ENCODE measurements around the gene ZNF519. TPM values are rescaled to one million over a fixed set of nuclear protein-coding genes. Genes with fewer than 3 reads are reported as not detected.
"Not testable (repeated sequence)": the region's sequence is repeated elsewhere in the genome, so short reads cannot be mapped to it uniquely, and the experiment has no call there.

ZNF519 gene
- total RNA-seq (10 to 100 TPM; 13.6 to 15.4 TPM), polyA plus RNA-seq (1 to 10 TPM; 3.5 to 4.6 TPM)

DNA sequence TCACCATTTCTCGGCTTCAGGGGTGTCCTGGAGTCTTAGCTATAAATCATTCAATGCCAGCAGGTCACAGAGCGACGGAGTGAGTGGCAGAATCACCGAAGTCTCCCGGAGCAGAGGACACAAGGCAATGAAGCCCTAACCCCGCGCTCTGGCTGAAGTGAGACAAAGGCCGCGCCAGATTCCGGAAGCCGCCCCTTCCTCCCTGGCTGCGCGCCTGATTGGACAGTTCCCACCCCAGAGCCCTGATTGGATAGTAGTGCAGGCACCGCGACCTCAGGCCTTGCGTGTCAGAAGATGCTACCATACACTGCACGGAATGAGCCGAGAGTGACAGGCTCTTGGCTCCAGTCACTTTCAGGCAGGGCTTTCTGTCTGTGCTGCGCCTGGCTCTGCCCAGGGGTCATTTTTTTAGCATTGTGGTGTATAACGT lies at the start of gene ZNF519:
Gene ZNF519, minus strand, starts transcription at position 165 of the 430 bp plus-strand sequence. Its CDS starts 158 bp downstream, at position 7.
- Histone ChIP-seq H3K4me3 (ENCODE audit: low read length in 2 of 2) (peak within 1 kb of the TSS in 1 of 2 donors; percentile 67), H3K27ac (ENCODE audit: low read depth, low read length) (peak within 1 kb of the TSS; percentile 40)
- H3K27me3 Mint-ChIP-seq; H3K27me3 ChIP-seq (ENCODE audit: insufficient read depth, low read length); CTCF ChIA-PET (ENCODE audit: partially characterized antibody); H3K4me1 ChIP-seq (ENCODE audit: insufficient read depth, low read length); H3K9me3 ChIP-seq (ENCODE audit: control insufficient read depth in 1 of 2, low read length in 2 of 2); H3K36me3 ChIP-seq (ENCODE audit: insufficient read depth, low read length); H3K9me3 Mint-ChIP-seq; H3K36me3 Mint-ChIP-seq; POLR2A ChIA-PET (ENCODE audit: partially characterized antibody): not testable (repeated sequence)
- Mint-ChIP-seq H3K4me3 (peak within 1 kb of the TSS; percentile 92 to 96 (median 94)), H3K27ac (peak within 1 kb of the TSS; percentile 90 to 95 (median 93)), H3K4me1 (peaks cover 11 to 29% (median 15%) of the 10 kb centered on the region in 4 donors)
- peak; percentile 88 to 92 (median 90) for DNase-seq
- intact Hi-C loops (cut with micrococcal nuclease): loop anchor here (10.0 kb wide), 1 partner anchor 1757 kb away; the partner anchor contains the start of gene AFG3L2

DNA sequence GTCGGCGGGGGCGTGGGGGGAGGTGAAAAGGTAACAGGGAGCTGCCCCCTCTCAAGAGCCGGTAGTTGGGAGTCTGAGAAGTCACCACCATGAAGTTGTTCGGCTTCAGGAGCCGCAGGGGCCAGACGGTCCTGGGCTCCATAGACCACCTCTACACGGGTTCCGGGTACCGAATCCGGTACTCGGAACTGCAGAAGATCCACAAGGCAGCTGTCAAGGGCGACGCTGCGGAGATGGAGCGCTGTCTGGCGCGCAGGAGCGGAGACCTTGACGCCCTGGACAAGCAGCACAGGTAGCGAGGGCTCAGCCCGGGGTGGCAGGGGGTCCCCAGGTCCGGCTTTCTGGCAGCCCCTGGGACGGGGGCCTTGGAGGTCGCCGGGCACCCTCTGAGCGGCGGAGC lies 47.1 kb upstream of the ZNF519 start:
- Mint-ChIP-seq H3K36me3 (peaks cover 0 to 3% of the 10 kb centered on the region in 2 donors), H3K27ac (peak overlapping the region; percentile 48 to 87 (median 76)), H3K4me1 (peaks cover 3 to 15% (median 9%) of the 10 kb centered on the region in 4 donors), H3K9me3 (no peaks in the 10 kb centered on the region), H3K4me3 (peak overlapping the region; percentile 88 to 94 (median 92)), H3K27me3 (no peaks in the 10 kb centered on the region)
- DNase-seq: peak in 3 of 5 donors; percentile 11 to 34 (median 12)
- Histone ChIP-seq H3K4me3 (ENCODE audit: low read length in 2 of 2) (peak overlapping the region in 1 of 2 donors; percentile 49), H3K27ac (ENCODE audit: low read depth, low read length) (no peak overlapping the region), H3K4me1 (ENCODE audit: insufficient read depth, low read length) (no peaks in the 10 kb centered on the region), H3K27me3 (ENCODE audit: insufficient read depth, low read length) (no peaks in the 10 kb centered on the region), H3K36me3 (ENCODE audit: insufficient read depth, low read length) (no peaks in the 10 kb centered on the region), H3K9me3 (ENCODE audit: control insufficient read depth in 1 of 2, low read length in 2 of 2) (no peaks in the 10 kb centered on the region)
- ChIA-PET CTCF (ENCODE audit: partially characterized antibody) (interaction anchor here (1.9 kb wide), 1 partner anchor 355 kb away, joined by 4 read pairs; the partner anchor contains the start of gene MC5R), POLR2A (ENCODE audit: partially characterized antibody) (no interaction called here)
- intact Hi-C loops (cut with micrococcal nuclease): loop anchor here (5.0 kb wide), 1 partner anchor 238 kb away; no protein-coding TSS in a partner anchor

DNA sequence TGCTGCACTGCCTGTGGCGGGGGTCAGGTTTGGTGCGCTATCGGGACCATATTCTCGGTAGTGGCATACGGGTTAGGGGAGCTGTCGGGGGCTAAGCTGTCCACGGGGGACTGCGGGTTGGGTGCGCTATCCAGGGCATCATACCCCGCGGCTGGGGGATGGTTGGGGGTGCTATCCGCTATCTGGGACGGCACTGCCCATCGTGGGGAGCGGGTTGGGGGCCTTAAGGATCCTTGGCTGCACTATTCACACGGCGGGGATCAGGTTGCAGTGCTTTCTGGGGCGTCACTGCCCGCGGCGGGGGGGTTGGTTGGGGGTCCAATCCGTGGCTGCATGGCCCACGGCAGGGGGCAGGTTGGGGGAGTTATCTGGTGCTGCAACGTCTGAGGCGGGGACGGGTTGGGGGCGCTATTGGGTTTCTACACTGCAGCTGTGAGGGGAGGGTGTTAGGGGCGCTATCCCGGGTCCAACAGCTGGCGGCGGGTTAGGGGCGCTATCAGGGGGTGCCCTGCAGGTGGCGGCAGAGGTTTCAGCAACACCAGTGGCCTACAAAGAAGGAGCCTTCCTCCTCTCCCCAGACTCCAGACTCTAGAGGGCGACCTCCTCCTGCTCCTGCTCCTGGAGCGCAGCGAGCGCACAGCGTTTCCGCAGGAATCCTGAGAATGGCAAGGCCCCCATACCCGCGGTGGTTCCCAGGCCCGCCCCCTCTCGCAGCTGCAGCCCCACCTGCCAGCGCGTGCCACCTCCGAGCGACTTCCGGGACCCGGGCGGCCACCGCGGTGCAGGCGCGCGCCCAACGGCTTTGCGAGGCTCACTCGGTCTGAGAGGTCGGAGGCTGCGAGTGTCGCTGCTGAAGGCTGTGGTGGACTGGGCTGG lies 46.3 kb upstream of the ZNF519 start:
- H3K4me3 ChIP-seq (ENCODE audit: low read length in 2 of 2): peak overlapping the region in 1 of 2 donors; percentile 49
- H3K36me3 Mint-ChIP-seq; H3K27me3 Mint-ChIP-seq; H3K9me3 ChIP-seq (ENCODE audit: control insufficient read depth in 1 of 2, low read length in 2 of 2); H3K4me1 ChIP-seq (ENCODE audit: insufficient read depth, low read length); H3K9me3 Mint-ChIP-seq; H3K36me3 ChIP-seq (ENCODE audit: insufficient read depth, low read length); H3K27ac ChIP-seq (ENCODE audit: low read depth, low read length); H3K27me3 ChIP-seq (ENCODE audit: insufficient read depth, low read length); POLR2A ChIA-PET (ENCODE audit: partially characterized antibody): not testable (repeated sequence)
- Mint-ChIP-seq H3K27ac (peak overlapping the region; percentile 48 to 87 (median 76)), H3K4me3 (peak overlapping the region; percentile 88 to 94 (median 92)), H3K4me1 (peaks cover 3 to 15% (median 9%) of the 10 kb centered on the region in 4 donors)
- CTCF ChIA-PET (ENCODE audit: partially characterized antibody): interaction anchor here (1.9 kb wide), 1 partner anchor 354 kb away, joined by 4 read pairs; the partner anchor contains the start of gene MC5R
- intact Hi-C loops (cut with micrococcal nuclease): loop anchor here (5.0 kb wide), 1 partner anchor 239 kb away; no protein-coding TSS in a partner anchor
- DNase-seq: peak; percentile 75 to 83 (median 76)

DNA sequence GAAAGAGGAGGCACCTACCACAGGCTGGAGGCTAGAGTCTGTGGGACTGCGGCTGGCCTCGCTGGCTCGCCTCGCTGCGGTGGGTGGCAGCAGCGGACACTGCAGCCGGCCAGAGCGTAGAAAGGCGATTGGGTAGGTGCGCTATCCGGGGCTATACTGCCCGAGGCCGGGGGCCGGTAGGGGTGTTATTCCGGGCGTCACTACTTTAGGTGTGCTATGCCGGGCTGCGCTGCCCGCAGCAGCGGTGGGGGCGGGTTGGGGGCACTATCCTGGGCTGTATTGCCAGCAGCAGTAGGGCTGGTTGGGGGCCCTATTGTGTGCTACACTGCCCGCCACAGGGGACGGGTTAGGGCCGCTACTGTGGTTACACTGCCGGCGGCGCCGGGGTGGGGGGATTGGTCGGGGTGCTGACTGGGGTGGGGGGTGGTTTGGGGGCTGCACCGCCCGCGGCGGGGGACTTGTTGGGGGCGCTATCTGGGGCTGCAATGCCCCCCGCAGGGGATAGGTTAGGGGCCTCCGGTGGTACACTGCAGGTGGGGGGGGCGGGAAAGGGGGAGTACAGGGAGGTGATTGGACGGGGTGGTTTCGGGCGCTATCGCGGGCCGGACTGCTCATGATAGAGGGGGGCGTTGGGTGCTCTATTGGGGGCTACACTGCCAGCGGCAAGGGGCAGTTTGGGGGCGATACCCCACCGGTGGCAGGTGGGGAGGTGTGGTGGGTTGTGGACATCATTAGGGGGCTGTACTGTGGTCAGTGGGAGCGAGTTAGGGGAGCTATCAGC lies 45.5 kb upstream of the ZNF519 start:
- Mint-ChIP-seq H3K4me1 (peaks cover 3 to 15% (median 9%) of the 10 kb centered on the region in 4 donors), H3K4me3 (peak overlapping the region in 4 of 8 donors; percentile 15 to 93 (median 89)), H3K27ac (peak overlapping the region in 1 of 7 donors; percentile 6)
- H3K4me1 ChIP-seq (ENCODE audit: insufficient read depth, low read length); H3K27ac ChIP-seq (ENCODE audit: low read depth, low read length); H3K36me3 Mint-ChIP-seq; H3K4me3 ChIP-seq (ENCODE audit: low read length in 2 of 2); POLR2A ChIA-PET (ENCODE audit: partially characterized antibody); H3K9me3 Mint-ChIP-seq; H3K27me3 ChIP-seq (ENCODE audit: insufficient read depth, low read length); H3K27me3 Mint-ChIP-seq; CTCF ChIA-PET (ENCODE audit: partially characterized antibody); H3K36me3 ChIP-seq (ENCODE audit: insufficient read depth, low read length); H3K9me3 ChIP-seq (ENCODE audit: control insufficient read depth in 1 of 2, low read length in 2 of 2): not testable (repeated sequence)
- peak in 1 of 5 donors; percentile 33 for DNase-seq
- intact Hi-C loops (cut with micrococcal nuclease): loop anchor here (5.0 kb wide), 1 partner anchor 240 kb away; no protein-coding TSS in a partner anchor

DNA sequence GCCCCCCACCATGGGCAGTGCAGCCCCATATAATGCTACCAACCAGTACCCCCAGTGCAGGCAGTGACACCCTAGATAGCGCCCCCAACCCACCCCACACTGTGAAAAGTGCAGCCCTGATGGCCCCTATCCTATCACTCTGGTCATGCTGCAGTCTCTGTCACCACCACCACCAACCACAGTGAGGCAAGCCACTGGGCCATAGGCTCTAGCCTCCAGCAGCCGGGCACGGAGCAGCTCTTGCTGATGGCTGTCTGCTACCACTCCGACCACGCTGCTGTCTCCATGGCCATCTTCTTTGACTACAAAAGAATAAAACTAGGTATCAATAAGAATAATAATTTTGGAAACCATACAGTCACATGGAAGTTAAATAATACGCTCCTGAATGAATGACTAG lies 43.2 kb upstream of the ZNF519 start:
- H3K36me3 Mint-ChIP-seq; DNase-seq; POLR2A ChIA-PET (ENCODE audit: partially characterized antibody): not testable (repeated sequence)

DNA sequence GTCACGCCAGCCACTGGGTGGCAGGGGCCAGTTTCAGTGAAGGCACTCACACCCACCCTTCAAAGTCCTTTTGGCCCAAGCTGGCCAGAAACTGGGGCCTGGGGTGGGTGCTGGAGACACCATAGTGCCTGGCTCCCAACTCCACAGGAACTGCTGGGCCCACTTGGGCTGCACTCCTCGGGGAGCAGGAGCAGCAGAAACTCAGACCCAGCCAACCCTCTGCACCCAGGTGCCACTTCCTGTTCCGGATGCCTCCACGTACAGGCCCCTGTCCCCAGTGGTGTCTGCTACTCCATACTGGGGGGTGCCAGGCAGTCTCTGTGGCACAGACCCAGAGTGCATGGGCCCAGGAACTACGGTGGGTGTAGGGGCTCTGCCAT lies 42.5 kb upstream of the ZNF519 start:
- Mint-ChIP-seq H3K9me3 (no peaks in the 10 kb centered on the region), H3K27ac (peak overlapping the region in 1 of 7 donors; percentile 36)

More for the DNA sequence above, 43.2 kb upstream of the ZNF519 start:
- H3K9me3 Mint-ChIP-seq; H3K4me3 Mint-ChIP-seq; H3K27me3 ChIP-seq (ENCODE audit: insufficient read depth, low read length); H3K4me3 ChIP-seq (ENCODE audit: low read length in 2 of 2); H3K27ac Mint-ChIP-seq; H3K4me1 ChIP-seq (ENCODE audit: insufficient read depth, low read length); CTCF ChIA-PET (ENCODE audit: partially characterized antibody); H3K27ac ChIP-seq (ENCODE audit: low read depth, low read length); H3K27me3 Mint-ChIP-seq; H3K36me3 ChIP-seq (ENCODE audit: insufficient read depth, low read length); H3K9me3 ChIP-seq (ENCODE audit: control insufficient read depth in 1 of 2, low read length in 2 of 2): not testable (repeated sequence)
- intact Hi-C loops (cut with micrococcal nuclease): loop anchor here (5.0 kb wide), 1 partner anchor 242 kb away; no protein-coding TSS in a partner anchor
- peaks cover 3 to 15% (median 9%) of the 10 kb centered on the region in 4 donors for H3K4me1 Mint-ChIP-seq

More for the DNA sequence above, 42.5 kb upstream of the ZNF519 start:
- no peaks in the 10 kb centered on the region for H3K27me3 Mint-ChIP-seq
- H3K36me3 ChIP-seq (ENCODE audit: insufficient read depth, low read length): no peaks in the 10 kb centered on the region
- H3K27ac ChIP-seq (ENCODE audit: low read depth, low read length): no peak overlapping the region
- no peak for DNase-seq
- ChIA-PET CTCF (ENCODE audit: partially characterized antibody) (no interaction called here), POLR2A (ENCODE audit: partially characterized antibody) (no interaction called here)
- H3K4me1 Mint-ChIP-seq: peaks cover under 1 to 10% (median 5%) of the 10 kb centered on the region in 4 donors
- H3K4me3 Mint-ChIP-seq: no peak overlapping the region
- no peaks in the 10 kb centered on the region for H3K4me1 ChIP-seq (ENCODE audit: insufficient read depth, low read length)
- intact Hi-C loops (cut with micrococcal nuclease): loop anchor here (5.0 kb wide), 1 partner anchor 243 kb away; no protein-coding TSS in a partner anchor
- H3K9me3 ChIP-seq (ENCODE audit: control insufficient read depth in 1 of 2, low read length in 2 of 2): no peaks in the 10 kb centered on the region
- no peaks in the 10 kb centered on the region for H3K27me3 ChIP-seq (ENCODE audit: insufficient read depth, low read length)
- H3K36me3 Mint-ChIP-seq: peaks cover 0 to 2% of the 10 kb centered on the region in 2 donors
- no peak overlapping the region for H3K4me3 ChIP-seq (ENCODE audit: low read length in 2 of 2)
